ENCODE data around the gene MOK.
A peak's percentile ranks its signal among the peaks of the same experiment; 100 is the strongest.
"Not testable (repeated sequence)": the region's sequence is repeated elsewhere in the genome, so short reads cannot be mapped to it uniquely, and the experiment has no call there.

Gene MOK

GRCh38 chr14:102319351-102320032 is 14.5 kb upstream of the MOK start, which contains the start of gene ZNF839:
Gene ZNF839 (plus strand): TSS chr14:102319746. CDS start chr14:102319766, 20 bp downstream.
- in situ Hi-C loops (cut with HindIII; ENCODE audit: low pct_unique_long_range_greater_than_20kb, low sequenced_read_pairs): no loop called here
- TF ChIP-seq JUND (IDR thresholded peaks at IDR 0.05; ENCODE audit: low read depth): no peak
- peak; percentile 86 to 94 for DNase-seq (ENCODE audit: low read depth in 1 of 2, low spot score in 1 of 2)

- no peak for TF ChIP-seq JUND (IDR thresholded peaks at IDR 0.05; ENCODE audit: low read depth)
- in situ Hi-C loops (cut with HindIII; ENCODE audit: low pct_unique_long_range_greater_than_20kb, low sequenced_read_pairs): no loop called here
- DNase-seq (ENCODE audit: low read depth in 1 of 2, low spot score in 1 of 2): no peak
Observed at GRCh38 chr14:102318781-102319276, 13.9 kb upstream of the MOK start.

- in situ Hi-C loops (cut with HindIII; ENCODE audit: low pct_unique_long_range_greater_than_20kb, low sequenced_read_pairs): no loop called here
- TF ChIP-seq JUND (IDR thresholded peaks at IDR 0.05; ENCODE audit: low read depth): no peak
- peak; percentile 40 to 85 for DNase-seq (ENCODE audit: low read depth in 1 of 2, low spot score in 1 of 2)
Observed at GRCh38 chr14:102317564-102318248, 12.7 kb upstream of the MOK start.

GRCh38 chr14:102316743-102317563 is 12.0 kb upstream of the MOK start:
- in situ Hi-C loops (cut with HindIII; ENCODE audit: low pct_unique_long_range_greater_than_20kb, low sequenced_read_pairs): no loop called here
- TF ChIP-seq JUND (IDR thresholded peaks at IDR 0.05; ENCODE audit: low read depth): no peak
- DNase-seq (ENCODE audit: low read depth in 1 of 2, low spot score in 1 of 2): peak; percentile 80 to 95

GRCh38 chr14:102316338-102316742 is 11.4 kb upstream of the MOK start:
- no peak for TF ChIP-seq JUND (IDR thresholded peaks at IDR 0.05; ENCODE audit: low read depth)
- DNase-seq (ENCODE audit: low read depth in 1 of 2, low spot score in 1 of 2): peak in 1 of 2 experiments; percentile 57
- in situ Hi-C loops (cut with HindIII; ENCODE audit: low pct_unique_long_range_greater_than_20kb, low sequenced_read_pairs): no loop called here

GRCh38 chr14:102315121-102315520 is 10.2 kb upstream of the MOK start:
- in situ Hi-C loops (cut with HindIII; ENCODE audit: low pct_unique_long_range_greater_than_20kb, low sequenced_read_pairs): no loop called here
- TF ChIP-seq JUND (IDR thresholded peaks at IDR 0.05; ENCODE audit: low read depth): no peak
- no peak for DNase-seq (ENCODE audit: low read depth in 1 of 2, low spot score in 1 of 2)

GRCh38 chr14:102314242-102315011 is 9.5 kb upstream of the MOK start:
- in situ Hi-C loops (cut with HindIII; ENCODE audit: low pct_unique_long_range_greater_than_20kb, low sequenced_read_pairs): no loop called here
- no peak for TF ChIP-seq JUND (IDR thresholded peaks at IDR 0.05; ENCODE audit: low read depth)
- peak; percentile 87 to 90 for DNase-seq (ENCODE audit: low read depth in 1 of 2, low spot score in 1 of 2)

GRCh38 chr14:102303664-102304063 is 1.3 kb downstream of the MOK start:
- in situ Hi-C loops (cut with HindIII; ENCODE audit: low pct_unique_long_range_greater_than_20kb, low sequenced_read_pairs): no loop called here
- no peak for TF ChIP-seq JUND (IDR thresholded peaks at IDR 0.05; ENCODE audit: low read depth)
- DNase-seq (ENCODE audit: low read depth in 1 of 2, low spot score in 1 of 2): no peak

- DNase-seq (ENCODE audit: low read depth in 1 of 2, low spot score in 1 of 2); in situ Hi-C loops (cut with HindIII; ENCODE audit: low pct_unique_long_range_greater_than_20kb, low sequenced_read_pairs): not testable (repeated sequence)
Observed at GRCh38 chr14:102298303-102299070, 6.5 kb downstream of the MOK start.

GRCh38 chr14:102297436-102298170 is 7.4 kb downstream of the MOK start:
- in situ Hi-C loops (cut with HindIII; ENCODE audit: low pct_unique_long_range_greater_than_20kb, low sequenced_read_pairs): no loop called here
- no peak for TF ChIP-seq JUND (IDR thresholded peaks at IDR 0.05; ENCODE audit: low read depth)
- DNase-seq (ENCODE audit: low read depth in 1 of 2, low spot score in 1 of 2): no peak

GRCh38 chr14:102295270-102295669 is 9.7 kb downstream of the MOK start:
- no peak for DNase-seq (ENCODE audit: low read depth in 1 of 2, low spot score in 1 of 2)
- in situ Hi-C loops (cut with HindIII; ENCODE audit: low pct_unique_long_range_greater_than_20kb, low sequenced_read_pairs): no loop called here
- TF ChIP-seq JUND (IDR thresholded peaks at IDR 0.05; ENCODE audit: low read depth): no peak
